Measurements from ENCODE around the gene LDLRAP1.

- TF ChIP-seq CTCF (IDR thresholded peaks at IDR 0.05; ENCODE audit: low read depth, low read length): no peak
- TF ChIP-seq POLR2A (IDR thresholded peaks at IDR 0.05; ENCODE audit: extremely low read depth, insufficient read length): no peak
Measured at GRCh38 chr1:25575191-25575590, 31.8 kb downstream of the LDLRAP1 start.

Measured in NB4 (cell line).